Gastroesophageal sphincter (tissue), 4 donors: Measurements from ENCODE around the gene SLC14A1. TPM values are rescaled to one million over a fixed set of nuclear protein-coding genes. Genes with fewer than 3 reads are reported as not detected.

Experiments used
- ATAC-seq: fragments of 150-250 bp; one replicate; pipeline ENCODE4 v1.9.1; 2016; ENCODE audit warnings: mild to moderate bottlenecking, moderate library complexity
- H3K27ac ChIP-seq, 4 donors: fragments of 200-600 bp; sonication (generic) in 3 of 4; 1 replicate in 3 of 4; 2 replicates in 1 of 4; pipeline ENCODE4 v1.5.1; 2016 to 2019
- H3K27me3 ChIP-seq: fragments of 200-600 bp; sonication (generic); one replicate; pipeline ENCODE4 v1.5.1; 2019
- H3K36me3 ChIP-seq, 2 donors: fragments of 200-600 bp; sonication (generic); one replicate each; pipeline ENCODE4 v1.5.1; 2019; ENCODE audit warnings: control low read depth in 1 of 2
- H3K4me1 ChIP-seq, 3 donors: fragments of 200-600 bp; sonication (generic); 1 replicate in 2 of 3; 2 replicates in 1 of 3; pipeline ENCODE4 v1.5.1; 2016 to 2019; ENCODE audit warnings: control low read depth in 2 of 3
- H3K4me3 ChIP-seq, 2 donors: fragments of 200-600 bp; sonication (generic); one replicate each; pipeline ENCODE4 v1.5.1; 2019; ENCODE audit warnings: mild to moderate bottlenecking in 1 of 2, moderate library complexity in 1 of 2
- H3K9me3 ChIP-seq, 3 donors: fragments of 200-600 bp; sonication (generic); one replicate each; pipeline ENCODE4 v1.5.1; 2017 to 2019; ENCODE audit warnings: control low read depth in 2 of 3
- EP300 ChIP-seq: sonication (generic); formaldehyde crosslinking; IDR thresholded peaks from one replicate; pipeline ENCODE4 v1.6.1; 2017; ENCODE audit warnings: antibody characterized with exemption, mild to moderate bottlenecking
- POLR2A ChIP-seq, 2 donors: fragments of 450-650 bp; IDR thresholded peaks; one replicate each; pipeline ENCODE4 v1.6.1; 2017; ENCODE audit warnings: antibody characterized with exemption in 2 of 2, mild to moderate bottlenecking in 2 of 2, moderate library complexity in 1 of 2
- POLR2AphosphoS5 ChIP-seq: sonication (generic); formaldehyde crosslinking; IDR thresholded peaks from one replicate; pipeline ENCODE4 v1.6.1; 2017; ENCODE audit warnings: antibody characterized with exemption
- WGBS, 2 donors: methylation state at CpG; one replicate each; pipeline ENCODE4 v1.1.5; 2018; ENCODE audit warnings: low coverage in 1 of 2; 5-methylcytosine and 5-hydroxymethylcytosine counted together
- total RNA-seq, 4 donors: library from RNA; depleted of rRNA; stranded (reverse); fragments of >200 nt; gene quantifications; one replicate each; pipeline ENCODE4 v1.1.0, GENCODE V29; 2016
- TF ChIP-seq, protein P1 (sequence below), 4 experiments: fragments of 200-600 bp in 2 of 4; fragments of 450-650 bp in 2 of 4; sonication (generic) in 1 of 4; IDR thresholded peaks; one replicate each; pipeline ENCODE4 v1.5.1; 2017 to 2019; ENCODE audit warnings: antibody characterized with exemption in 4 of 4, mild to moderate bottlenecking in 2 of 4, moderate library complexity in 2 of 4

Gene SLC14A1
- total RNA-seq, 4 donors from 2014 or later: 0.40 to 6.6 (median 1.5) TPM

GRCh38 chr18:45780568-45780967 lies 56.6 kb downstream of the SLC14A1 start:
- TF ChIP-seq POLR2A (IDR thresholded peaks at IDR 0.05): no peak
- no peak for TF ChIP-seq EP300
- TF ChIP-seq, protein P1, sequence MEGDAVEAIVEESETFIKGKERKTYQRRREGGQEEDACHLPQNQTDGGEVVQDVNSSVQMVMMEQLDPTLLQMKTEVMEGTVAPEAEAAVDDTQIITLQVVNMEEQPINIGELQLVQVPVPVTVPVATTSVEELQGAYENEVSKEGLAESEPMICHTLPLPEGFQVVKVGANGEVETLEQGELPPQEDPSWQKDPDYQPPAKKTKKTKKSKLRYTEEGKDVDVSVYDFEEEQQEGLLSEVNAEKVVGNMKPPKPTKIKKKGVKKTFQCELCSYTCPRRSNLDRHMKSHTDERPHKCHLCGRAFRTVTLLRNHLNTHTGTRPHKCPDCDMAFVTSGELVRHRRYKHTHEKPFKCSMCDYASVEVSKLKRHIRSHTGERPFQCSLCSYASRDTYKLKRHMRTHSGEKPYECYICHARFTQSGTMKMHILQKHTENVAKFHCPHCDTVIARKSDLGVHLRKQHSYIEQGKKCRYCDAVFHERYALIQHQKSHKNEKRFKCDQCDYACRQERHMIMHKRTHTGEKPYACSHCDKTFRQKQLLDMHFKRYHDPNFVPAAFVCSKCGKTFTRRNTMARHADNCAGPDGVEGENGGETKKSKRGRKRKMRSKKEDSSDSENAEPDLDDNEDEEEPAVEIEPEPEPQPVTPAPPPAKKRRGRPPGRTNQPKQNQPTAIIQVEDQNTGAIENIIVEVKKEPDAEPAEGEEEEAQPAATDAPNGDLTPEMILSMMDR (IDR thresholded peaks at IDR 0.05): no peak
- no peak for TF ChIP-seq POLR2AphosphoS5
- Histone ChIP-seq H3K4me3 (no peak overlapping the region), H3K27ac (no peak overlapping the region), H3K36me3 (no peaks in the 10 kb centered on the region), H3K4me1 (peaks cover 0 to 6% (median 0%) of the 10 kb centered on the region in 3 donors), H3K9me3 (no peaks in the 10 kb centered on the region), H3K27me3 (peaks cover 19% of the 10 kb centered on the region)
- 7% methylated on average over 2 of the region's 2 CpGs; no CpG with 5 or more reads in 1 of the 2 donors for WGBS, 2 donors
- no peak for ATAC-seq

DNA sequence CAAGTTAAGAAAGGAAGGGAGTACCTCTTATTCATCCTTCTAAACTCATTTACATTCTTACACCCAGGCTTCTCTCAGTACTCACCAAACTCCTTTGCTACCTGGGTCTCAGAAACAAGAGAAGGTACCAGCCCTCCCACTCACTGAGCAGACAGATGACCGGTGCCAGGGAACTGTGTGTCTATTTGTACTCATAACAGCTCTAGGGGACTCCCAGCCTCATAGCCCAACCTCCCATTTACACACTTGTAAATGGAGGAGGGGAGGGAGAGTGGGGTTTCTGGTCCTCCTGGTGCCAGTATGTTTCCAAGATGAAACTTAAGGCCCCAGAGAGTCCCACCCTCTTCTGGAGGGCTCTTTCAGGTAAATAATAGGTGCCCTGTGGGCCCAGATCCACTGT lies 58.7 kb downstream of the SLC14A1 start:
- no peaks in the 10 kb centered on the region for H3K9me3 ChIP-seq
- no peak for TF ChIP-seq POLR2A (IDR thresholded peaks at IDR 0.05)
- WGBS, 2 donors: 60% methylated on average over 1 of the region's 1 CpG; no CpG with 5 or more reads in 1 of the 2 donors
- H3K27me3 ChIP-seq: peaks cover 19% of the 10 kb centered on the region
- H3K36me3 ChIP-seq: no peaks in the 10 kb centered on the region
- no peak overlapping the region for H3K27ac ChIP-seq
- no peak overlapping the region for H3K4me3 ChIP-seq
- no peak for ATAC-seq
- peaks cover 0 to 7% (median 0%) of the 10 kb centered on the region in 3 donors for H3K4me1 ChIP-seq

- Histone ChIP-seq H3K27ac (no peak overlapping the region), H3K27me3 (peaks cover 19% of the 10 kb centered on the region), H3K9me3 (no peaks in the 10 kb centered on the region), H3K36me3 (no peaks in the 10 kb centered on the region), H3K4me1 (peaks cover 0 to 7% (median 0%) of the 10 kb centered on the region in 3 donors), H3K4me3 (no peak overlapping the region)
- 58 to 65% methylated on average over 6 to 8 of the region's 9 CpGs for WGBS, 2 donors
- TF ChIP-seq, protein P1 (IDR thresholded peaks at IDR 0.05): no peak
- TF ChIP-seq EP300: no peak
- no peak for TF ChIP-seq POLR2A (IDR thresholded peaks at IDR 0.05)
- no peak for TF ChIP-seq POLR2AphosphoS5
- no peak for ATAC-seq
Measured at GRCh38 chr18:45783097-45784075, 59.4 kb downstream of the SLC14A1 start.

- TF ChIP-seq POLR2AphosphoS5 (no peak), EP300 (no peak), POLR2A (IDR thresholded peaks at IDR 0.05) (no peak)
- TF ChIP-seq, protein P1 (IDR thresholded peaks at IDR 0.05): no peak
- Histone ChIP-seq H3K27ac (no peak overlapping the region), H3K4me3 (no peak overlapping the region), H3K4me1 (peaks cover 0 to 7% (median 0%) of the 10 kb centered on the region in 3 donors), H3K36me3 (no peaks in the 10 kb centered on the region), H3K27me3 (peaks cover 13% of the 10 kb centered on the region), H3K9me3 (no peaks in the 10 kb centered on the region)
- 43 to 53% methylated on average over 4 of the region's 4 CpGs for WGBS, 2 donors
- no peak for ATAC-seq
Measured at GRCh38 chr18:45785134-45785533, 61.2 kb downstream of the SLC14A1 start.

GRCh38 chr18:45786941-45787340 lies 63.0 kb downstream of the SLC14A1 start:
- Histone ChIP-seq H3K4me3 (no peak overlapping the region), H3K27ac (no peak overlapping the region), H3K27me3 (peaks cover 6% of the 10 kb centered on the region), H3K9me3 (no peaks in the 10 kb centered on the region), H3K36me3 (no peaks in the 10 kb centered on the region), H3K4me1 (peaks cover 0 to 7% (median 0%) of the 10 kb centered on the region in 3 donors)
- no peak for ATAC-seq
- TF ChIP-seq POLR2AphosphoS5: no peak
- TF ChIP-seq EP300: no peak
- TF ChIP-seq POLR2A (IDR thresholded peaks at IDR 0.05): no peak
- TF ChIP-seq, protein P1 (IDR thresholded peaks at IDR 0.05): no peak
- 92 to 100% methylated on average over 2 to 3 of the region's 3 CpGs for WGBS, 2 donors
